K562 (cell line): ENCODE results near the gene COP1. TPM values are rescaled to one million over a fixed set of nuclear protein-coding genes. Genes with fewer than 3 reads are reported as not detected.

Experiments
- ATAC-seq: fragments of 200-7000 bp; cut with Tn5 transposase; 3 replicates; pipeline ENCODE4 v1.9.1; 2020; ENCODE audit warnings: moderate library complexity
- BruUV-seq: library from RNA; stranded (reverse); fragments of 400-500 nt; replicated peaks from 2 replicates; lab custom pipeline; 2021; lab: Mats Ljungman, UMichigan
- CTCF ChIA-PET: fragments of 300-600 bp; formaldehyde crosslinking; extraction: SDS; loops from one replicate; lab custom pipeline; 2021; ENCODE audit warnings: low intra/inter-chr PET ratio; lab: Yijun Ruan, JAX
- POLR2A ChIA-PET: fragments of 300-600, 350-650 bp; sonication (Branson Sonifier 250); formaldehyde crosslinking; extraction: SDS; loops from one replicate; lab custom pipeline; 2021; ENCODE audit warnings: antibody characterized with exemption, inconsistent platforms; lab: Yijun Ruan, JAX
- DNase-seq, 4 experiments: peaks; one replicate each; pipeline versions ENCODE4 v3.0.0 to v3.0.0-alpha.2; 2011 to 2018; ENCODE audit warnings: low spot score in 3 of 4, mixed read lengths in 3 of 4; ENCODE audit errors: extremely low read depth in 1 of 4
- FAIRE-seq: peaks from 2 replicates; lab custom pipeline; 2011; peaks lifted over from hg19 to GRCh38; lab: Jason Lieb, UNC
- H2AFZ ChIP-seq: 2 replicates; pipeline ENCODE4 v1.6.0; 2011; ENCODE audit warnings: low read depth, low read length, control low read depth, inconsistent platforms
- H3K27ac ChIP-seq: fragments of 200-600 bp; 3 replicates; pipeline ENCODE4 v1.8.0; 2011; ENCODE audit warnings: low read depth, mild to moderate bottlenecking, control low read depth, inconsistent platforms, low read length, moderate library complexity, mixed read lengths; ENCODE audit errors: extremely low read depth
- H3K27me3 ChIP-seq, 2 experiments: fragments of 300-600 bp in 1 of 2; 2 replicates in 1 of 2; 3 replicates in 1 of 2; pipeline versions ENCODE4 v1.6.0 to v1.8.0; 2011; ENCODE audit warnings: inconsistent platforms in 2 of 2, low read length in 2 of 2, mild to moderate bottlenecking in 1 of 2, mixed read lengths in 1 of 2, moderate library complexity in 1 of 2; ENCODE audit not compliant: control insufficient read depth in 2 of 2, insufficient read depth in 2 of 2
- H3K36me3 ChIP-seq: fragments of 300-600 bp; 3 replicates; pipeline ENCODE4 v1.8.0; 2011; ENCODE audit warnings: mild to moderate bottlenecking, low read length, inconsistent platforms; ENCODE audit not compliant: control insufficient read depth, insufficient read depth
- H3K4me1 ChIP-seq, 2 experiments: fragments of 200-600 bp in 1 of 2; replicated peaks in 1 of 2; 2 replicates in 1 of 2; 3 replicates in 1 of 2; pipeline versions ENCODE4 v1.5.1 to v1.8.0; 2011; ENCODE audit warnings: inconsistent platforms in 2 of 2, low read length in 2 of 2, mild to moderate bottlenecking in 1 of 2, mixed read lengths in 1 of 2, moderate library complexity in 1 of 2; ENCODE audit not compliant: control insufficient read depth in 2 of 2, insufficient read depth in 2 of 2
- H3K4me2 ChIP-seq: 2 replicates; pipeline ENCODE4 v1.6.1; 2011; ENCODE audit warnings: low read length, control low read depth, inconsistent platforms, mixed read lengths; ENCODE audit not compliant: insufficient read depth
- H3K4me3 ChIP-seq: fragments of 200-600 bp; sonication (generic), shearing (Covaris generic); 2 replicates; pipeline ENCODE4 v1.5.1; 2016; ENCODE audit warnings: control low read depth, inconsistent platforms
- H3K79me2 ChIP-seq: fragments of 200-600 bp; 3 replicates; pipeline ENCODE4 v1.8.0; 2011; ENCODE audit warnings: low read length, inconsistent platforms; ENCODE audit not compliant: control insufficient read depth, insufficient read depth
- H3K9ac ChIP-seq, 2 experiments: 2 replicates each; pipeline versions ENCODE4 v1.6.0 to v1.6.1; 2011; ENCODE audit warnings: low read depth in 2 of 2, low read length in 2 of 2, control low read depth in 1 of 2, inconsistent platforms in 1 of 2, mild to moderate bottlenecking in 1 of 2, mixed read lengths in 1 of 2; ENCODE audit not compliant: insufficient read depth in 1 of 2
- H3K9me1 ChIP-seq: one replicate; pipeline ENCODE4 v1.6.0; 2011; ENCODE audit warnings: inconsistent platforms, mild to moderate bottlenecking, low read length, moderate library complexity; ENCODE audit not compliant: control insufficient read depth, insufficient read depth
- H3K9me3 ChIP-seq: replicated peaks from 2 replicates; pipeline ENCODE4 v1.5.1; 2011; ENCODE audit warnings: low read depth, low read length, inconsistent platforms; ENCODE audit not compliant: control insufficient read depth, insufficient read depth
- H4K20me1 ChIP-seq: replicated peaks from 2 replicates; pipeline ENCODE4 v1.6.1; 2011; ENCODE audit warnings: low read length, inconsistent platforms, mixed read lengths; ENCODE audit not compliant: control insufficient read depth, insufficient read depth
- NCOA6 ChIP-seq: fragments of 450-650 bp; IDR thresholded peaks from 2 replicates; pipeline ENCODE4 v1.6.1; 2017; ENCODE audit warnings: mild to moderate bottlenecking
- TEAD2 ChIP-seq: fragments of 450-650 bp; IDR thresholded peaks from 2 replicates; pipeline ENCODE4 v1.6.1; 2016; ENCODE audit warnings: missing genetic modification characterization, control low read depth, missing compliant biosample characterization
- ZNF134 ChIP-seq: fragments of 250-450 bp; sonication (Bioruptor Pico); conservative IDR thresholded peaks from 2 replicates; pipeline ENCODE4 v1.4.0; 2020
- ZNF217 ChIP-seq: sonication (generic); formaldehyde crosslinking; IDR thresholded peaks from 2 replicates; pipeline ENCODE4 v1.8.0; 2022; ENCODE audit warnings: mild to moderate bottlenecking, missing genetic modification reagents
- ZNF668 ChIP-seq: fragments of 250-450 bp; sonication (Bioruptor Pico); IDR thresholded peaks from 2 replicates; pipeline ENCODE4 v1.8.0; 2022; ENCODE audit warnings: mild to moderate bottlenecking, inconsistent platforms
- WGBS: fragments of 100-300 bp; shearing (Covaris generic); methylation state at CpG from one replicate; pipeline ENCODE4 v1.1.6; 2016; ENCODE audit warnings: low coverage, mixed read lengths; ENCODE audit not compliant: insufficient coverage; ENCODE audit errors: missing lambda C conversion rate; 5-methylcytosine and 5-hydroxymethylcytosine counted together
- in situ Hi-C: fragments of 300-500 bp; cut with MboI; formaldehyde crosslinking; loops from 4 replicates; pipeline ENCODE4 v1.15.0; 2018; ENCODE audit warnings: inconsistent platforms, mixed read lengths
- intact Hi-C: fragments of 100-400 bp; cut with micrococcal nuclease; formaldehyde crosslinking; loops from 2 replicates; pipeline ENCODE4 v1.14.2; 2022
- polyA plus RNA-seq, 8 experiments: library from polyadenylated mRNA; depleted of rRNA in 4 of 8; stranded (reverse) in 5 of 8; unstranded in 3 of 8; fragments of >200 nt; fragmentation: Nextera tagmentation in 2 of 8; fragmentation: Illumina TruSeq in 1 of 8; extraction: Ambion mirVana in 2 of 8; extraction: Trizol in 1 of 8; gene quantifications; 2 replicates each; pipeline versions ENCODE4 v1.2.1 to v1.2.3, GENCODE V29; 2011 to 2014; ENCODE audit warnings: inconsistent platforms in 1 of 8, missing spikeins in 1 of 8
- total RNA-seq, 7 experiments: library from RNA; depleted of rRNA in 6 of 7; stranded (reverse); fragments of >200 nt in 6 of 7; fragmentation: Illumina TruSeq in 2 of 7; extraction: Trizol in 2 of 7; gene quantifications; 2 replicates each; pipeline versions ENCODE4 v1.2.1 to v1.2.3, GENCODE V29; 2011 to 2021; ENCODE audit warnings: low replicate concordance in 1 of 7
- TF ChIP-seq, protein P1 (sequence below): conservative IDR thresholded peaks from 2 replicates; pipeline ENCODE4 v1.6.1; 2011; ENCODE audit warnings: low read depth, mild to moderate bottlenecking, low read length; ENCODE audit not compliant: control insufficient read depth
- TF ChIP-seq, protein P2 (sequence below): fragments of 450-650 bp; IDR thresholded peaks from 2 replicates; pipeline ENCODE4 v1.6.1; 2014; ENCODE audit warnings: low read depth, mild to moderate bottlenecking, moderate library complexity, borderline replicate concordance
- TF ChIP-seq, protein P3 (sequence below): fragments of 250-450 bp; sonication (Bioruptor Pico); IDR thresholded peaks from 2 replicates; pipeline ENCODE4 v1.5.1; 2021; ENCODE audit warnings: mild to moderate bottlenecking
- TF ChIP-seq, protein P4 (sequence below): fragments of 450-650 bp; formaldehyde crosslinking; IDR thresholded peaks from 2 replicates; pipeline ENCODE4 v1.4.0; 2020; ENCODE audit warnings: mild to moderate bottlenecking, moderate library complexity
- TF ChIP-seq, protein P5 (sequence below): fragments of 200-400 bp; formaldehyde crosslinking; IDR thresholded peaks from 2 replicates; pipeline ENCODE4 v1.6.1; 2017; ENCODE audit warnings: mild to moderate bottlenecking, low read depth, low read length, moderate library complexity

The COP1 gene
- total and polyA plus RNA-seq, 9 of the 15 experiments (the other 6 are each of a cell fraction or from before 2014, with no cell fraction given), result 25.8 to 77.7 (median 58.6) TPM

DNA sequence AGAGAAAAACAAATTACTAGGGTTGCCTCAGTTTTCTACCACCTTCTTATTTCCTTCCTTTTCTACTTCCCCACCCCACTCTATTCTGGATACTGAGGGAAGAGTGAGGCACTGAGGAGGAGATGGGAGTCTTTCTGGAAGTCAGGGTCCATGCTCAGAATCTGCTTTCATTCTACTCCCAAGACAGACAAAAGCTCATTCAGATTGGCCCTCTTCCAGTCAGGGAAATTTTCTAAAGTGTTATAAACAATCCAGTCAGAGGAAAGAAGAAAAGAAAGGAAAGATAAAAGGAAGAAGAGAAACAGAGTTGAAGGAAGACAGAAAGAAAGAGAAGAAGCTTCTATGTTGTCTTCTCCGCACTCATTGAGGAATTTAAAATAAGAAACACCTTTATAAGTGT lies 228.6 kb downstream of the COP1 start:
- Histone ChIP-seq H3K9ac (no peak overlapping the region), H3K4me1 (no peaks in the 10 kb centered on the region), H3K79me2 (no peaks in the 10 kb centered on the region), H3K4me2 (no peak overlapping the region), H3K36me3 (peaks cover 19% of the 10 kb centered on the region; the same call in 2 of the 3 replicates), H4K20me1 (no peaks in the 10 kb centered on the region), H3K27me3 (no peaks in the 10 kb centered on the region), H2AFZ (no peak overlapping the region), H3K9me1 (no peaks in the 10 kb centered on the region), H3K27ac (no peak overlapping the region), H3K4me3 (no peak overlapping the region), H3K9me3 (0 out of 2 replicates have a peak, but pooled peaks cover under 1% of the 10 kb centered on the region)
- TF ChIP-seq ZNF668 (no peak), NCOA6 (no peak), TEAD2 (tag) (no peak), ZNF217 (CRISPR knock-in tag) (no peak), ZNF134 (CRISPR knock-in tag) (no peak)
- TF ChIP-seq, protein P1, sequence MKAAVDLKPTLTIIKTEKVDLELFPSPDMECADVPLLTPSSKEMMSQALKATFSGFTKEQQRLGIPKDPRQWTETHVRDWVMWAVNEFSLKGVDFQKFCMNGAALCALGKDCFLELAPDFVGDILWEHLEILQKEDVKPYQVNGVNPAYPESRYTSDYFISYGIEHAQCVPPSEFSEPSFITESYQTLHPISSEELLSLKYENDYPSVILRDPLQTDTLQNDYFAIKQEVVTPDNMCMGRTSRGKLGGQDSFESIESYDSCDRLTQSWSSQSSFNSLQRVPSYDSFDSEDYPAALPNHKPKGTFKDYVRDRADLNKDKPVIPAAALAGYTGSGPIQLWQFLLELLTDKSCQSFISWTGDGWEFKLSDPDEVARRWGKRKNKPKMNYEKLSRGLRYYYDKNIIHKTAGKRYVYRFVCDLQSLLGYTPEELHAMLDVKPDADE, result no peak
- TF ChIP-seq, protein P2, sequence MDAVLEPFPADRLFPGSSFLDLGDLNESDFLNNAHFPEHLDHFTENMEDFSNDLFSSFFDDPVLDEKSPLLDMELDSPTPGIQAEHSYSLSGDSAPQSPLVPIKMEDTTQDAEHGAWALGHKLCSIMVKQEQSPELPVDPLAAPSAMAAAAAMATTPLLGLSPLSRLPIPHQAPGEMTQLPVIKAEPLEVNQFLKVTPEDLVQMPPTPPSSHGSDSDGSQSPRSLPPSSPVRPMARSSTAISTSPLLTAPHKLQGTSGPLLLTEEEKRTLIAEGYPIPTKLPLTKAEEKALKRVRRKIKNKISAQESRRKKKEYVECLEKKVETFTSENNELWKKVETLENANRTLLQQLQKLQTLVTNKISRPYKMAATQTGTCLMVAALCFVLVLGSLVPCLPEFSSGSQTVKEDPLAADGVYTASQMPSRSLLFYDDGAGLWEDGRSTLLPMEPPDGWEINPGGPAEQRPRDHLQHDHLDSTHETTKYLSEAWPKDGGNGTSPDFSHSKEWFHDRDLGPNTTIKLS, result no peak
- TF ChIP-seq, protein P3, sequence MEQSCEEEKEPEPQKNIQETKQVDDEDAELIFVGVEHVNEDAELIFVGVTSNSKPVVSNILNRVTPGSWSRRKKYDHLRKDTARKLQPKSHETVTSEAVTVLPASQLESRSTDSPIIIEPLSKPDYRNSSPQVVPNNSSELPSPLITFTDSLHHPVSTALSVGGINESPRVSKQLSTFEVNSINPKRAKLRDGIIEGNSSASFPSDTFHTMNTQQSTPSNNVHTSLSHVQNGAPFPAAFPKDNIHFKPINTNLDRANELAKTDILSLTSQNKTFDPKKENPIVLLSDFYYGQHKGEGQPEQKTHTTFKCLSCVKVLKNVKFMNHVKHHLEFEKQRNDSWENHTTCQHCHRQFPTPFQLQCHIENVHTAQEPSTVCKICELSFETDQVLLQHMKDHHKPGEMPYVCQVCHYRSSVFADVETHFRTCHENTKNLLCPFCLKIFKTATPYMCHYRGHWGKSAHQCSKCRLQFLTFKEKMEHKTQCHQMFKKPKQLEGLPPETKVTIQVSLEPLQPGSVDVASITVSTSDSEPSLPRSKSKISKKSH (CRISPR knock-in tag), result no peak
- TF ChIP-seq, protein P4, sequence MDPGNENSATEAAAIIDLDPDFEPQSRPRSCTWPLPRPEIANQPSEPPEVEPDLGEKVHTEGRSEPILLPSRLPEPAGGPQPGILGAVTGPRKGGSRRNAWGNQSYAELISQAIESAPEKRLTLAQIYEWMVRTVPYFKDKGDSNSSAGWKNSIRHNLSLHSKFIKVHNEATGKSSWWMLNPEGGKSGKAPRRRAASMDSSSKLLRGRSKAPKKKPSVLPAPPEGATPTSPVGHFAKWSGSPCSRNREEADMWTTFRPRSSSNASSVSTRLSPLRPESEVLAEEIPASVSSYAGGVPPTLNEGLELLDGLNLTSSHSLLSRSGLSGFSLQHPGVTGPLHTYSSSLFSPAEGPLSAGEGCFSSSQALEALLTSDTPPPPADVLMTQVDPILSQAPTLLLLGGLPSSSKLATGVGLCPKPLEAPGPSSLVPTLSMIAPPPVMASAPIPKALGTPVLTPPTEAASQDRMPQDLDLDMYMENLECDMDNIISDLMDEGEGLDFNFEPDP, result no peak
- TF ChIP-seq, protein P5, sequence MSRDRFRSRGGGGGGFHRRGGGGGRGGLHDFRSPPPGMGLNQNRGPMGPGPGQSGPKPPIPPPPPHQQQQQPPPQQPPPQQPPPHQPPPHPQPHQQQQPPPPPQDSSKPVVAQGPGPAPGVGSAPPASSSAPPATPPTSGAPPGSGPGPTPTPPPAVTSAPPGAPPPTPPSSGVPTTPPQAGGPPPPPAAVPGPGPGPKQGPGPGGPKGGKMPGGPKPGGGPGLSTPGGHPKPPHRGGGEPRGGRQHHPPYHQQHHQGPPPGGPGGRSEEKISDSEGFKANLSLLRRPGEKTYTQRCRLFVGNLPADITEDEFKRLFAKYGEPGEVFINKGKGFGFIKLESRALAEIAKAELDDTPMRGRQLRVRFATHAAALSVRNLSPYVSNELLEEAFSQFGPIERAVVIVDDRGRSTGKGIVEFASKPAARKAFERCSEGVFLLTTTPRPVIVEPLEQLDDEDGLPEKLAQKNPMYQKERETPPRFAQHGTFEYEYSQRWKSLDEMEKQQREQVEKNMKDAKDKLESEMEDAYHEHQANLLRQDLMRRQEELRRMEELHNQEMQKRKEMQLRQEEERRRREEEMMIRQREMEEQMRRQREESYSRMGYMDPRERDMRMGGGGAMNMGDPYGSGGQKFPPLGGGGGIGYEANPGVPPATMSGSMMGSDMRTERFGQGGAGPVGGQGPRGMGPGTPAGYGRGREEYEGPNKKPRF, result no peak
- WGBS, result 100% methylated on average over 1 of the region's 1 CpG
- CTCF ChIA-PET, result no interaction called here
- DNase-seq (no peak), ATAC-seq (no peak), FAIRE-seq (no peak)
- in situ Hi-C loops, result no loop called here
- BruUV-seq, result no TSS peak
- intact Hi-C loops, result no loop called here
- POLR2A ChIA-PET, result no interaction called here
